Measurements from ENCODE around the gene CPHXL. TPM values are rescaled to one million over a fixed set of nuclear protein-coding genes. Genes with fewer than 3 reads are reported as not detected.

The CPHXL gene
- total RNA-seq, 1 experiment from 2014 or later = not detected

DNA sequence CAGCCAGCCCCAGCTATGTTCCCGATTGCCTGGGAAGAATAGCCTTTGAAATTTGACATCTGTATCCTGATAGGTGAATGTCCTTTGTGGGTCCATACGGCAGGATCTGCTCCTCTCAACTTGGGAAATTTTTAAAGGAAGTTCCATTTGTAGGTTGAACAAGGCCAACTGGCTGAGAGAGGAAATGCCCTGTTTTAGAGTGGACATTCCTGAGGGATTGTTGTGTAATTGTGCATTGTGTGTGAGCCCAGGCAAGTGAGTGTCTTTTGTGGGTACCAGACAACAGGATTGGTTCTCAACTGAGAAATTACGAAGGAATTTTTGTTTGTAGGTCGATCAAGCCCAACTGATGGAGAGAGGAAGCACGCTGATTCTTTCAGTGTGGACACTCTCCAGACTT, 46.9 kb downstream of the CPHXL start:
- H3K27me3 Mint-ChIP-seq (ENCODE audit: unreplicated experiment) = no peaks in the 10 kb centered on the region
- peaks cover 8% of the 10 kb centered on the region for H3K9me3 Mint-ChIP-seq (ENCODE audit: low read depth, unreplicated experiment)
- no TSS peak for BruUV-seq (replicated peaks)
- CTCF ChIA-PET = no interaction called here
- no peaks in the 10 kb centered on the region for H3K36me3 Mint-ChIP-seq (ENCODE audit: insufficient read depth, unreplicated experiment)
- no peak for DNase-seq
- no peak overlapping the region for H3K4me3 Mint-ChIP-seq (ENCODE audit: low read depth, unreplicated experiment)
- no peak overlapping the region for H3K27ac Mint-ChIP-seq (ENCODE audit: unreplicated experiment)
- intact Hi-C loops (cut with micrococcal nuclease; ENCODE audit: unreplicated experiment) = no loop called here
- H3K4me1 Mint-ChIP-seq (ENCODE audit: low read depth, unreplicated experiment) = no peaks in the 10 kb centered on the region
- TF ChIP-seq, protein P1, sequence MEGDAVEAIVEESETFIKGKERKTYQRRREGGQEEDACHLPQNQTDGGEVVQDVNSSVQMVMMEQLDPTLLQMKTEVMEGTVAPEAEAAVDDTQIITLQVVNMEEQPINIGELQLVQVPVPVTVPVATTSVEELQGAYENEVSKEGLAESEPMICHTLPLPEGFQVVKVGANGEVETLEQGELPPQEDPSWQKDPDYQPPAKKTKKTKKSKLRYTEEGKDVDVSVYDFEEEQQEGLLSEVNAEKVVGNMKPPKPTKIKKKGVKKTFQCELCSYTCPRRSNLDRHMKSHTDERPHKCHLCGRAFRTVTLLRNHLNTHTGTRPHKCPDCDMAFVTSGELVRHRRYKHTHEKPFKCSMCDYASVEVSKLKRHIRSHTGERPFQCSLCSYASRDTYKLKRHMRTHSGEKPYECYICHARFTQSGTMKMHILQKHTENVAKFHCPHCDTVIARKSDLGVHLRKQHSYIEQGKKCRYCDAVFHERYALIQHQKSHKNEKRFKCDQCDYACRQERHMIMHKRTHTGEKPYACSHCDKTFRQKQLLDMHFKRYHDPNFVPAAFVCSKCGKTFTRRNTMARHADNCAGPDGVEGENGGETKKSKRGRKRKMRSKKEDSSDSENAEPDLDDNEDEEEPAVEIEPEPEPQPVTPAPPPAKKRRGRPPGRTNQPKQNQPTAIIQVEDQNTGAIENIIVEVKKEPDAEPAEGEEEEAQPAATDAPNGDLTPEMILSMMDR (IDR thresholded peaks at IDR 0.05; ENCODE audit: unreplicated experiment) = no peak

- Mint-ChIP-seq H3K9me3 (ENCODE audit: low read depth, unreplicated experiment) (no peaks in the 10 kb centered on the region), H3K27ac (ENCODE audit: unreplicated experiment) (no peak within 1 kb of the TSS), H3K4me3 (ENCODE audit: low read depth, unreplicated experiment) (no peak within 1 kb of the TSS), H3K36me3 (ENCODE audit: insufficient read depth, unreplicated experiment) (no peaks in the 10 kb centered on the region), H3K27me3 (ENCODE audit: unreplicated experiment) (no peaks in the 10 kb centered on the region), H3K4me1 (ENCODE audit: low read depth, unreplicated experiment) (no peaks in the 10 kb centered on the region)
- no TSS peak for BruUV-seq (replicated peaks)
- CTCF ChIA-PET = no interaction called here
- intact Hi-C loops (cut with micrococcal nuclease; ENCODE audit: unreplicated experiment) = no loop called here
- TF ChIP-seq, protein P1 (IDR thresholded peaks at IDR 0.05; ENCODE audit: unreplicated experiment) = no peak
- no peak for DNase-seq
Measured at GRCh38 chr16:75676909-75677308, 49.4 kb downstream of the CPHXL start, which contains the start of gene CPHXL2. TSS of gene CPHXL2 (minus strand) at chr16:75677009. CDS start at chr16:75676999, 10 bp downstream.

DNA sequence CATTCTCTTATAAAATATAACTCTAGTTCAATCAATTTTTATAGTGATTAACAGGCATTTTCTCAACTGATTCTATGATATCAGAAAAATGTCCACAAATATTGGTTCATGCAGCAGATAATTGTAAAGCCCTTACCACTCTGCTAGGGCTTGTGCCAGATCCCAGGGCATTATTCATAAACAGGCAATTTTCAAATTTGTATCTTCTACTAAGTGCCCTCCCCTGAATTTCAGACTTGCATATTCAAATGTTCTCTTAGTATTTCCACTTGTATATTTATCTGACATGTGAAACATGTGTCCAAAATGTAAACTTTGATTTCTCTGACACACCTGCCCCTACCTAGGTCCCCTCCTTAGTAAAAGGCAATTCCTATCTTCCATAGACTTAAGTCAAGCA, 58.8 kb downstream of the CPHXL start:
- Mint-ChIP-seq H3K27me3 (ENCODE audit: unreplicated experiment) (no peaks in the 10 kb centered on the region), H3K9me3 (ENCODE audit: low read depth, unreplicated experiment) (no peaks in the 10 kb centered on the region), H3K36me3 (ENCODE audit: insufficient read depth, unreplicated experiment) (no peaks in the 10 kb centered on the region), H3K4me1 (ENCODE audit: low read depth, unreplicated experiment) (no peaks in the 10 kb centered on the region), H3K27ac (ENCODE audit: unreplicated experiment) (no peak overlapping the region), H3K4me3 (ENCODE audit: low read depth, unreplicated experiment) (no peak overlapping the region)
- DNase-seq = no peak
- intact Hi-C loops (cut with micrococcal nuclease; ENCODE audit: unreplicated experiment) = no loop called here
- BruUV-seq (replicated peaks) = no TSS peak
- TF ChIP-seq, protein P1 (IDR thresholded peaks at IDR 0.05; ENCODE audit: unreplicated experiment) = no peak
- CTCF ChIA-PET = no interaction called here

Other genes with a start within 250 kb of the CPHXL start
- gene CHST6, start 231.0 kb downstream of the CPHXL start, total RNA-seq (2022) = 3.3 and 4.3 TPM in 2 replicates
- gene CHST5, start 190.4 kb downstream of the CPHXL start, total RNA-seq (2022) = 0.42 and 0.64 TPM in 2 replicates
- gene TMEM231, start 170.2 kb downstream of the CPHXL start, total RNA-seq (2022) = 17.6 and 23.8 TPM in 2 replicates
- 112 and 123 TPM in 2 replicates for gene GABARAPL2, start 160.1 kb downstream of the CPHXL start, total RNA-seq (2022)
- gene ADAT1, start 103.2 kb downstream of the CPHXL start, total RNA-seq (2022) = 90.4 and 111 TPM in 2 replicates
- gene KARS1, start 78.8 kb downstream of the CPHXL start, total RNA-seq (2022) = 198 and 207 TPM in 2 replicates
- gene TERF2IP, start 78.7 kb downstream of the CPHXL start, total RNA-seq (2022) = 45.3 and 48.3 TPM in 2 replicates
- not detected in 2 replicates for gene CPHXL2, start 49.5 kb downstream of the CPHXL start, total RNA-seq (2022)
- gene DUXB, start 25.0 kb downstream of the CPHXL start, total RNA-seq (2022) = not detected in 2 replicates

Measured in Calu3 (cell line).